GM20000 (cell line): ENCODE results near the gene MTMR3.

Experiments used
- DNase-seq: peaks from one replicate; pipeline ENCODE4 v3.0.0; 2012; ENCODE audit warnings: low spot score
- CTCF ChIP-seq: IDR thresholded peaks from 2 replicates; pipeline ENCODE4 v1.5.1; 2012; ENCODE audit warnings: mild to moderate bottlenecking, control low read depth; ENCODE audit errors: extremely low read depth, missing control alignments

MTMR3 gene

GRCh38 chr22:29871684-29872083 is 11.3 kb upstream of the MTMR3 start:
- no peak for DNase-seq
- no peak for TF ChIP-seq CTCF

DNA sequence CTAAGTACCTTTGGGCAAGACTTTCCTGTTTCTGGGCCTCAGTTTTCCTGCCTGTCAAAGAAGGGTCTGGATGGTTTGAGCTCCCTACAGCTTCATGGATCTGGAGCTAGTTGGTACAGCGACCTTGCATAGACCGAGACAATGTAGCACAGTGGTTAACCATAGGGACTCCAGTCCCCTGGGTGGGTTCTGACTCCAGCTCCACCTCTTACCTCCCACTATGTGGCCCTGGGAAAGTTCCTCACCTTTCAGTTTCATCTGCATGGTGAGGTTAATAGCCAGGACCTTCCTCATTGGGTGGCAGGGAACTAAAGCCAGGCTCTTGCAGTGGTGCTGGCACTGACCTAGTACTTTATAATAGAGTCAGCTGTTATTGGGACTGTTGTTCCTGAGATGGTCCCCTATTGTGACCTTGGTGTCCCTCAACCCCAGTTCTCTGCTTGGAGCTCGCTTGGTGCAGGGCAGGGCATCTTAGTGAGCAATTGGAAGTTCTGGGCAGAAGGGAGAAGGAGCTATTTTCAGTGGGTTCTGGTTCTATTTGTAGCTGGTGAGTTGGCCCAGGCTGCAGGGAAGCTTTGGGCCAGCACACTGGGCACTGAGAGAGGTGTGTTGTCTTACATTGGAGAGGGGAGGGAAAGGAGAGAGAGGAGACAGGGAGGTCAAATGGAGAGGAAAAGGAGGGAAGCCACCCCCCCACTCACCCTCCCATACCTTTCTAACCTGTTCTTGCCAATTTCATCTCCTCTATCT is 10.7 kb upstream of the MTMR3 start:
- DNase-seq = no peak
- no peak for TF ChIP-seq CTCF

GRCh38 chr22:29872989-29873388 is 10.0 kb upstream of the MTMR3 start:
- TF ChIP-seq CTCF = no peak

GRCh38 chr22:29873943-29874342 is 9.0 kb upstream of the MTMR3 start:
- DNase-seq = no peak
- TF ChIP-seq CTCF = no peak

More at GRCh38 chr22:29872989-29873388, 10.0 kb upstream of the MTMR3 start:
- DNase-seq = no peak

GRCh38 chr22:29877620-29878019 is 5.4 kb upstream of the MTMR3 start:
- DNase-seq = no peak
- TF ChIP-seq CTCF = no peak

DNA sequence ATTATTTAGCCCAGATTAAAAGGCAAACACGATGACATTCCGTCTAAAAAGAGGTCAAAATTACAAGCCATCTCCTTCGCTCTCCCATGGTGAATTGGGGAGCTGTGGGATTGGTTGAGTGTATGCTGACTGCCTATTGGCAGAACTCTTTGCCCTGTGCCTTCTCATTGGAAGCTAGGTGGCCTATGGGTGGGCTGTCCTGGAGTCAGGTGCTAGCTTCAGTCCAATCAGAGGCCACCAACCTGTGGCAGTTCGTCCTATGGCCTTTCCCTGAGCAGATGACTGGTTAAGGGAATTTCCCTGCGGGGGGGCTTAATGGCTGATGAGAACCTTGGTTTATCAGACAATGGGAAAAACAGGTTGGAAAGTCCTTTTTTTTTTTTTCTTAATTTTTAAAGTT is 3.2 kb upstream of the MTMR3 start:
- no peak for DNase-seq
- no peak for TF ChIP-seq CTCF

- no peak for TF ChIP-seq CTCF
- no peak for DNase-seq
Observed at GRCh38 chr22:29882716-29883044, 294 bp upstream of the MTMR3 start.

GRCh38 chr22:29883775-29884097 is 762 bp downstream of the MTMR3 start:
- no peak for DNase-seq
- TF ChIP-seq CTCF = peak; percentile 14
